CD8-positive, alpha-beta memory T cell (primary cell): ENCODE results near the gene EDN3. TPM values are rescaled to one million over a fixed set of nuclear protein-coding genes. Genes with fewer than 3 reads are reported as not detected.

Source experiments
- CTCF ChIA-PET: fragments of 350-600 bp; sonication (Branson Sonifier 250); formaldehyde crosslinking; loops from one replicate; lab custom pipeline; 2021; ENCODE audit warnings: antibody characterized with exemption; lab: Charles Lee
- POLR2A ChIA-PET: fragments of 350-600 bp; sonication (Branson Sonifier 250); formaldehyde crosslinking; loops from one replicate; lab custom pipeline; 2021; ENCODE audit warnings: antibody characterized with exemption; lab: Charles Lee
- DNase-seq, 5 donors: peaks; one replicate each; pipeline versions ENCODE4 v3.0.0 to v3.0.0-alpha.2; 2020 to 2022; ENCODE audit warnings: mixed read lengths in 1 of 5
- H3K27ac ChIP-seq: one replicate; pipeline ENCODE4 v1.7.0; 2013; ENCODE audit warnings: low read depth, mild to moderate bottlenecking, low read length, moderate library complexity
- H3K27me3 ChIP-seq: 2 replicates; pipeline ENCODE4 v1.7.0; 2013; ENCODE audit warnings: low read length, mild to moderate bottlenecking; ENCODE audit not compliant: insufficient read depth, poor library complexity, severe bottlenecking
- H3K36me3 ChIP-seq: 2 replicates; pipeline ENCODE4 v1.7.0; 2013; ENCODE audit warnings: mild to moderate bottlenecking, low read length, moderate library complexity; ENCODE audit not compliant: insufficient read depth
- H3K4me1 ChIP-seq: 2 replicates; pipeline ENCODE4 v1.7.0; 2013; ENCODE audit warnings: mild to moderate bottlenecking, low read length, moderate library complexity; ENCODE audit not compliant: insufficient read depth
- H3K4me3 ChIP-seq: 2 replicates; pipeline ENCODE4 v1.7.0; 2013; ENCODE audit warnings: mild to moderate bottlenecking, low read length
- H3K9me3 ChIP-seq: 2 replicates; pipeline ENCODE4 v1.7.0; 2013; ENCODE audit warnings: mild to moderate bottlenecking, low read length
- H3K27ac Mint-ChIP-seq, 8 donors: one replicate each; pipeline ENCODE4 v1.8.0; 2020 to 2021; ENCODE audit warnings: mixed read lengths in 8 of 8, mild to moderate bottlenecking in 6 of 8, inconsistent platforms in 3 of 8, moderate library complexity in 3 of 8
- H3K27me3 Mint-ChIP-seq, 2 donors: one replicate each; pipeline ENCODE4 v1.8.0; 2020 to 2021; ENCODE audit warnings: mixed read lengths in 2 of 2, mild to moderate bottlenecking in 1 of 2, moderate library complexity in 1 of 2
- H3K36me3 Mint-ChIP-seq, 3 donors: one replicate each; pipeline ENCODE4 v1.8.0; 2020 to 2021; ENCODE audit warnings: mixed read lengths in 3 of 3, inconsistent platforms in 1 of 3, mild to moderate bottlenecking in 1 of 3
- H3K4me1 Mint-ChIP-seq, 3 donors: one replicate each; pipeline ENCODE4 v1.8.0; 2020 to 2021; ENCODE audit warnings: mixed read lengths in 3 of 3, inconsistent platforms in 1 of 3, mild to moderate bottlenecking in 1 of 3
- H3K4me3 Mint-ChIP-seq, 7 donors: one replicate each; pipeline ENCODE4 v1.8.0; 2020 to 2021; ENCODE audit warnings: mixed read lengths in 7 of 7, mild to moderate bottlenecking in 6 of 7, moderate library complexity in 4 of 7, inconsistent platforms in 2 of 7
- H3K9me3 Mint-ChIP-seq, 5 donors: one replicate each; pipeline ENCODE4 v1.8.0; 2020 to 2022; ENCODE audit warnings: mixed read lengths in 5 of 5, mild to moderate bottlenecking in 3 of 5, moderate library complexity in 2 of 5, inconsistent platforms in 1 of 5
- polyA plus RNA-seq: library from polyadenylated mRNA; unstranded; fragments of 300-500 nt; fragmentation: Illumina TruSeq; gene quantifications from one replicate; pipeline ENCODE4 v1.2.3, GENCODE V29; 2021
- total RNA-seq, 2 experiments: library from RNA; stranded (reverse); gene quantifications; one replicate each; pipeline ENCODE4 v1.2.3, GENCODE V29; 2021

EDN3 gene
- total and polyA plus RNA-seq, 3 experiments from 2014 or later: 0.16 TPM; not detected in 2

DNA sequence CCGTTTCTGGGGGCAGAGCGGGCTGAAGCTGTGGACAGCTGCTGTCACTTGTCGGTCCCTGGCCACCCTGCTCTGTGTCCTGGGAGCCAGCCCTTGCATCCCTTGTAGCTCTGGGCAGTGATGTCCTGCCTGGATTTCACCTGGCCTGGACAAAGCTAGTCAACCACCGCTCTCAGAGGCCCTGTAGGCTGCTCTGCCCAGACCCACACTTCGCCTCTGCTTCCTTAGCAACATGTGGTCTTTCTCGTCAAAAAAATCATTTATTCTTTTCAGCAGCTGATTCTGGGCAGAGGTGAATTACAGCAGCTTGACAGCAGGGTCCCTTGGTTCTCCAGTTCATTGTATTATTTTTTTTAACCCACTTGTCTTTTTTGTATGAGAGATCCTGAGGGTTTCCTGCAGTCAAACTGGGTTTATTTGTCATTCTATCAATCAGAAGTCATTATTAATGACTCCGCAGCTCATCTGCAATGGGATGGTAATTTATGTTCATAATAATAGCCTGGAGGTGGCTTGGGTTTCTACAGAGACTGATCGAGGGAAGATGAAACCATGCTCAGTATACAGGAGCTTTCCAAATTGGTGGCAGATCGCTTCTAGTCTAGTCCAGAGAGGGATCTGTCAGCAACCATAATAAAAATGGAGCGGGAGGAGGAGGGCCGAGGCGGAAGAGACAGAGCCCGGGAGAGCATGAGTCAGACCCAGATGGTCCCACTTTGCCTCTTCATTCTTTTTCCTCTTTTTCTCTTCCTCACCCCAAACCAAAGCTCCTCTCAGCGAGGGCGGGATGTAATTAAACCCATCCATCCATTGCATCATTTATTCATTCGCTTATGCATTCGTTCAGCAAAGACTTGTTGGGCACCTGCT is 22.4 kb downstream of the EDN3 start:
- Histone ChIP-seq H3K27me3 (no peaks in the 10 kb centered on the region), H3K4me1 (no peaks in the 10 kb centered on the region), H3K27ac (no peak overlapping the region), H3K4me3 (no peak overlapping the region), H3K36me3 (no peaks in the 10 kb centered on the region), H3K9me3 (no peaks in the 10 kb centered on the region)
- Mint-ChIP-seq H3K4me1 (no peaks in the 10 kb centered on the region), H3K27me3 (peaks cover 5% of the 10 kb centered on the region in 2 donors), H3K27ac (no peak overlapping the region), H3K9me3 (no peaks in the 10 kb centered on the region), H3K36me3 (no peaks in the 10 kb centered on the region), H3K4me3 (no peak overlapping the region)
- ChIA-PET CTCF (no interaction called here), POLR2A (no interaction called here)
- no peak for DNase-seq

DNA sequence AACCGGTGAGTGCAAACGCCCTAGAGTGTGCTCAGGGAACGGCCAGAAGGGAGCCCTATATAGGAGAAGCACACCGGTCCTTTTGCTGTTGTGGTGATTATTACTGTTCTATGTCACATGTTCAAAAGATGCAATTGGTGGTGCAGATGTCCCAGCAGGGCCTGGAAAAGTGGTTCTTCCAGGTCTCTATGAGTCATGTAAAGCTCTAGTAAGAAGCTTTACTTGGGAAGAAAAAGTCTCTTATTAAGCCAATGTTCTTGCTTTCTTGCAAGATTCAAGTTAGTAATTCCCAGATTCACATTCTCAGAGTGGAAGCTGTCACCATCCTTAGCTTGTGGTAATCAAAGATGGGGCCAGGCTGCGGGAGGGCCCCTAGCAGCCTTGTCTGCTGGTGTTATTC is 23.3 kb downstream of the EDN3 start:
- no peak overlapping the region for H3K4me3 Mint-ChIP-seq
- H3K36me3 Mint-ChIP-seq: no peaks in the 10 kb centered on the region
- Histone ChIP-seq H3K9me3 (no peaks in the 10 kb centered on the region), H3K36me3 (no peaks in the 10 kb centered on the region), H3K27me3 (no peaks in the 10 kb centered on the region), H3K27ac (no peak overlapping the region), H3K4me1 (no peaks in the 10 kb centered on the region), H3K4me3 (no peak overlapping the region)
- ChIA-PET CTCF (no interaction called here), POLR2A (no interaction called here)
- no peak overlapping the region for H3K27ac Mint-ChIP-seq
- H3K9me3 Mint-ChIP-seq: no peaks in the 10 kb centered on the region
- no peaks in the 10 kb centered on the region for H3K4me1 Mint-ChIP-seq
- DNase-seq: no peak
- H3K27me3 Mint-ChIP-seq: peaks cover 5% of the 10 kb centered on the region in 2 donors

DNA sequence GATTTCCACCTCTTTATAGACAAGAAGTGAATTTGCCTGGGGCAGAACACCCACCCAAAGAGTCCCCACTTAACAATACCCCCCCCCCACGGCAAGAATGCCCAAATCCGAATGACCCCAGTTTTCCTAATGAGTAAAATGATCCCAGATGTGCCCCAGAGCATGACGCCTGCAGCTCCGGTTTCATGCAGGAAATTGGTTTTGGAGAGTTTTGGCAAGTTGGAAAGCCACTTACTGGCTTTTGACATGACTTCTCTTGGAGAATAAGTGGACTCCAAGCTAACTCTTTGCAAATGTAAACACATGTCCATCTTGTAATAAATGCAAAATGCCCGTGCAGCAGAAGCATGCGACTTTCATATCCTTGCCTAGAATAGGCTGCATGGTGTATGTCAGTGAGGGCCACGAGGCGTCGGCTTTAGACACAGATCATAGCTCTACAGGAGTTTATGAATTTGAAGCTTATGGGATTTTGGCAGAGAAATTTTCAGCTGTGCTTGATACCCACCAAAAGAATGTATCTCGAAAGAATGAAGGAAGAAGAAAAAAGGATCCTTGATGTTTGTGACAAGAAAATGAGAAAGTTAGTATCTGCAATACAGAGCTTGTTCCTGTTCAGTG is 24.2 kb downstream of the EDN3 start:
- ChIA-PET CTCF (no interaction called here), POLR2A (no interaction called here)
- Histone ChIP-seq H3K27ac (no peak overlapping the region), H3K27me3 (no peaks in the 10 kb centered on the region), H3K36me3 (no peaks in the 10 kb centered on the region), H3K4me3 (no peak overlapping the region), H3K9me3 (no peaks in the 10 kb centered on the region), H3K4me1 (no peaks in the 10 kb centered on the region)
- DNase-seq: no peak
- H3K9me3 Mint-ChIP-seq: no peaks in the 10 kb centered on the region
- no peak overlapping the region for H3K4me3 Mint-ChIP-seq
- no peaks in the 10 kb centered on the region for H3K36me3 Mint-ChIP-seq
- H3K27me3 Mint-ChIP-seq: peaks cover 5 to 7% of the 10 kb centered on the region in 2 donors
- H3K4me1 Mint-ChIP-seq: no peaks in the 10 kb centered on the region
- peak overlapping the region in 1 of 8 donors; percentile 47 for H3K27ac Mint-ChIP-seq

DNA sequence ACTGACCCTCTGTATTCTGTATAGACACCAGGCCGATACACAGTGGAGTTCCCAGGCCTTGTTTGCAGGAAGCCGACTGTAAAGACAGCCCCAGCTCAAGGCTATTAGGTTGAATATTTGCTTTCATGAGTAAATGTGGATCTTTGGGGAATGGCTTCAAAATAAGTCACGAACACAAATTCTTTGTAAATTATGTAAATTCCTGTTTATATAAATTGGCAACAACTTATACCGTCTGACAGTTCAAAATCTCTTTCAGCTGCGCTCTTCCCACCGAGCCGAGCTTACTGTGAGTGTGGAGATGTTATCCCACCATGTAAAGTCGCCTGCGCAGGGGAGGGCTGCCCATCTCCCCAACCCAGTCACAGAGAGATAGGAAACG is 24.7 kb downstream of the EDN3 start:
- no peak overlapping the region for H3K27ac Mint-ChIP-seq
- Histone ChIP-seq H3K36me3 (no peaks in the 10 kb centered on the region), H3K4me3 (no peak overlapping the region), H3K27ac (no peak overlapping the region), H3K4me1 (no peaks in the 10 kb centered on the region), H3K27me3 (no peaks in the 10 kb centered on the region), H3K9me3 (no peaks in the 10 kb centered on the region)
- H3K4me1 Mint-ChIP-seq: no peaks in the 10 kb centered on the region
- ChIA-PET CTCF (no interaction called here), POLR2A (no interaction called here)
- no peaks in the 10 kb centered on the region for H3K9me3 Mint-ChIP-seq
- H3K36me3 Mint-ChIP-seq: no peaks in the 10 kb centered on the region
- H3K27me3 Mint-ChIP-seq: peaks cover 5 to 7% of the 10 kb centered on the region in 2 donors
- no peak overlapping the region for H3K4me3 Mint-ChIP-seq
- DNase-seq: no peak

DNA sequence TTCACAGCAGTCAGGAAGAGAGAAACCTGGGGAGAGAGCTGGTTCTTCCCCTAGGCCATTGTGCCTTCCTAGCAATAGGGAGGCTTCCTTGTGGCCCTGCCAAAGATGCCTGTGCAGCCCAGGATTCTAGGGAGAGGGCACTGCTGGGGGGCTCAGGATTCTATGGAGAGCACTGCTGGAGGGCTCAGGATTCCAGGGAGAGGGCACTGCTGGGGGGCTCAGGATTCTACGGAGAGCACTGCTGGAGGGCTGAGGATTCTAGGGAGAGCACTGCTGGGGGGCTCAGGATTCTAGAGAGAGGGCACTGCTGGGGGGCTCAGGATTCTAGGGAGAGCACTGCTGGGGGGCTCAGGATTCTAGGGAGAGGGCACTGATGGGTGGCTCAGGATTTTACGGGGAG is 25.8 kb downstream of the EDN3 start:
- ChIA-PET CTCF (no interaction called here), POLR2A (no interaction called here)
- Histone ChIP-seq H3K27ac (no peak overlapping the region), H3K4me3 (no peak overlapping the region), H3K9me3 (no peaks in the 10 kb centered on the region), H3K4me1 (no peaks in the 10 kb centered on the region), H3K36me3 (no peaks in the 10 kb centered on the region), H3K27me3 (no peaks in the 10 kb centered on the region)
- Mint-ChIP-seq H3K27ac (no peak overlapping the region), H3K9me3 (no peaks in the 10 kb centered on the region), H3K4me3 (no peak overlapping the region), H3K4me1 (no peaks in the 10 kb centered on the region), H3K36me3 (no peaks in the 10 kb centered on the region), H3K27me3 (peaks cover 6 to 7% of the 10 kb centered on the region in 2 donors)
- no peak for DNase-seq

DNA sequence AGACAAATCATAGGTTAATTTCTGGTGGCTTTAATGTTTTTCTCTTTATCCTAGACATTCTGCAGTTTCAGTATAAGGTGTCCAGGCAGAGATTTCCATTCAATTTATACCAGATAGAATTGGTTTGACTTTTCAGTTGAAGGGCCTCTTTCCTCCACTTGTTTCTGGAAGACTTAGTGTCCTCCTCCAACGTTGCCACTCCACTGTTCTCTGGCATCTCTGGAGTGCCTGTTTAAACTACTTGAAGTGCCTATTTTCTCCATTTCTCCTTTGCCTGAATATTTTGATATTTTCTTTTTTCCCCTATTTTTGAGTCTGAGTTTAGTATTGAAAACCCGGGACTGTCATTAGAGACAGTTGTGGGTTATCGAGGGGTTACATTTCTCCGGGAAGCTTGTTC is 27.7 kb downstream of the EDN3 start:
- H3K9me3 ChIP-seq: no peaks in the 10 kb centered on the region
- no peaks in the 10 kb centered on the region for H3K4me1 Mint-ChIP-seq
- H3K4me3 ChIP-seq: no peak overlapping the region
- H3K27me3 ChIP-seq: no peaks in the 10 kb centered on the region
- H3K36me3 Mint-ChIP-seq: no peaks in the 10 kb centered on the region
- peaks cover 11 to 21% of the 10 kb centered on the region in 2 donors for H3K27me3 Mint-ChIP-seq
- no peaks in the 10 kb centered on the region for H3K36me3 ChIP-seq
- DNase-seq: no peak
- CTCF ChIA-PET: no interaction called here
- H3K27ac Mint-ChIP-seq: no peak overlapping the region
- no peaks in the 10 kb centered on the region for H3K4me1 ChIP-seq
- POLR2A ChIA-PET: no interaction called here
- no peak overlapping the region for H3K27ac ChIP-seq
- no peaks in the 10 kb centered on the region for H3K9me3 Mint-ChIP-seq
- H3K4me3 Mint-ChIP-seq: no peak overlapping the region

DNA sequence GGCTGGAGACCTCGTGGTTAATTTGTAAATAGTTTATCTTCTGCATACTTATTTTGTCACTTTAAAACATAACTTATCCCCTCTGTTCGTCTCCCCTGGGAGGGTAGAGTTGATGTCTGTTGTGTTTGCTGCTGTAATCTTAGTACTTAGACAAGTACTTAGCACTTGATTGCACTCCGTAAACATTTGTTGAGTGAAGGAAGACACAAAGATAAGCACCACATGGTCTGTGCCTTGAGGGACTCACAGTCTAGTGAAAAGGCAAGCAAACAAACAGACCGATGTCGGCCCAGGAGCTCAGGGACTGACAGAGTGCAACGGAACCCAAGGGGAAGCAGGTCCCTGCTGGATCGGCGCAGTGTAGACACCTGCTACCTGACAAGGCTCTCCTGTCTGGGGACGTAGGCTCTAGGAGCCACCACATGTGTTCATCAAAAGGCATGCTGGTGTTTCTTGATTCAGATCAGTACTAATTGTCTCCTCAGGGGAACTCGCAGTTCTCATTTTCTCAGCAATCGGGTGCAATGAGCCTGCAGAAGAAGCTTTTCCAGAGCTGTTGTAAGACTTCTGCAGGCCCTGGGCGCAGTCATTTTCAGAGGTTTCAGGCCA is 31.4 kb downstream of the EDN3 start:
- Histone ChIP-seq H3K36me3 (no peaks in the 10 kb centered on the region), H3K9me3 (no peaks in the 10 kb centered on the region), H3K27ac (no peak overlapping the region), H3K4me3 (no peak overlapping the region), H3K27me3 (no peaks in the 10 kb centered on the region), H3K4me1 (no peaks in the 10 kb centered on the region)
- H3K27me3 Mint-ChIP-seq: peaks cover 15 to 37% of the 10 kb centered on the region in 2 donors
- no peak for DNase-seq
- ChIA-PET POLR2A (no interaction called here), CTCF (no interaction called here)
- H3K4me1 Mint-ChIP-seq: no peaks in the 10 kb centered on the region
- no peak overlapping the region for H3K27ac Mint-ChIP-seq
- no peak overlapping the region for H3K4me3 Mint-ChIP-seq
- no peaks in the 10 kb centered on the region for H3K36me3 Mint-ChIP-seq
- H3K9me3 Mint-ChIP-seq: no peaks in the 10 kb centered on the region

DNA sequence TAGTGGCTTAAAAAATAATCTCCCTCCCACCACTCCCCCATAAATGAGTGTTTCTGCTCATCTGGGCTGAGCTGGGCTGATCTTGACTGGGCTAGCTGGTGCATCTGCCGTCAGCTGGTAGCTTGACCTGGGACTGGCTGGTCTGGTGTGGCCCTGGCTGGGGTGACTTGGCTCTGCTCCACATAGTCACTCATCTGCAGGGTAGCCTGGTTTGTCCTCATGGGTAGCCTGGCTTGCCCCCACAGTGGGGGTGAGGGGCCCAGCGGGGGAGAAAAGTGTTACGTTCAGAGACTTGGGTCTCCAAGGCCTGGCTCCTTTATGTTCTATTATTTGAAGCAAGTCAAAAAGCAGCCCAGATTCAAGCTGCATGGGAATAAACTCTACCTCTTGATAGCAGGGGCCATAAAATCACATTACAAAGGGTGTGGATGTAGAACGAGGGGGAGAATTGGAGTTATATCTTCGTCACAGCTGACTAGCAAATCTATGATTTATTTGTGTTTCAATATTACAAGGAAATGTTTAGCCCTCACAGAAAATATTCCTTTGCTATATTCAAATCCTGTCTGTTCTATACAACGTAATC is 32.9 kb downstream of the EDN3 start:
- no peaks in the 10 kb centered on the region for H3K36me3 Mint-ChIP-seq
- no peak for DNase-seq
- ChIA-PET POLR2A (no interaction called here), CTCF (no interaction called here)
- peak overlapping the region in 1 of 7 donors; percentile 11 for H3K4me3 Mint-ChIP-seq
- peak overlapping the region in 1 of 8 donors; percentile 30 for H3K27ac Mint-ChIP-seq
- H3K9me3 Mint-ChIP-seq: no peaks in the 10 kb centered on the region
- H3K9me3 ChIP-seq: no peaks in the 10 kb centered on the region
- H3K4me1 ChIP-seq: no peaks in the 10 kb centered on the region
- H3K27me3 ChIP-seq: no peaks in the 10 kb centered on the region
- H3K4me1 Mint-ChIP-seq: no peaks in the 10 kb centered on the region
- peaks cover 13 to 33% of the 10 kb centered on the region in 2 donors for H3K27me3 Mint-ChIP-seq
- no peak overlapping the region for H3K27ac ChIP-seq
- H3K4me3 ChIP-seq: no peak overlapping the region
- H3K36me3 ChIP-seq: no peaks in the 10 kb centered on the region
